ENCODE data around the gene TROAP.
A peak's percentile ranks its signal among the peaks of the same experiment; 100 is the strongest.
"Not testable (repeated sequence)": the region's sequence is repeated elsewhere in the genome, so short reads cannot be mapped to it uniquely, and the experiment has no call there.

The TROAP gene

DNA sequence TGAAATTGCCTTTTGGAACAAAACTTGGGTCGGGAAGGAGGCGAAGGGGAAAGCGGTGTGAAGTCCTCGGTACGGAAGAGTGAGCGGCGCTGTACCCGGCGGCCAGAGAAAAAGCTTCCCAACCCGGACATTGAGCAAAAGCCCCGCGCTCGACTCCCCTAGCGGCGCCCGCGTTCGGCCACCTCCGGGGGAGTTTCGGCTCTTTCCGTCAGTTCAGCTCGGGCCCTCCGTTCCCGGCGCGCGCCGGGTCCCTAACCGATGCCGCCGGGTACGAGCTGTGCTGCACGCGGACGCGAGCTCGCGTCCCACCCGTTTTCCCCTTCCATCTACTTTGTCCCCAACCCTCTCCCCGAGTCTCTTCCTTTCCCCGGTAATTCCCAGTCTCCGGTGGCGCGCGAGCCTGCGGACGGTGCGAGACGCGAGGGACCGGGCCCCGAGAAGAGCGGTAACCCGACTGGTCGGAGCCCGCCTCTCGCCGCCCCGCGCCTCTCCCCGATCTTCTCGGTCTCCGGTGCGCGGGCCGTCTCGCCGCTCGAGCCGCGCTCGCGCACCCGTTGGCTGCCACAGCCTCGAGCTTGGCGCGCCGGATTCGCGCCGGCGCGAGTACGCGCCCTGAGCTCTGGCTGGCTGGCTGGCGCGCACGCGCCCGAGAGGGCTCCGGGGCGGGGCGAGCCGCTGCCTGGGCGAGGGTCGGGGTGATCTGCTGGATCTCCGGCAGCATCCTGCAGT lies 43.8 kb downstream of the TROAP start:
- peak; percentile 72 to 85 for DNase-seq (ENCODE audit: low read depth in 2 of 2)

DNA sequence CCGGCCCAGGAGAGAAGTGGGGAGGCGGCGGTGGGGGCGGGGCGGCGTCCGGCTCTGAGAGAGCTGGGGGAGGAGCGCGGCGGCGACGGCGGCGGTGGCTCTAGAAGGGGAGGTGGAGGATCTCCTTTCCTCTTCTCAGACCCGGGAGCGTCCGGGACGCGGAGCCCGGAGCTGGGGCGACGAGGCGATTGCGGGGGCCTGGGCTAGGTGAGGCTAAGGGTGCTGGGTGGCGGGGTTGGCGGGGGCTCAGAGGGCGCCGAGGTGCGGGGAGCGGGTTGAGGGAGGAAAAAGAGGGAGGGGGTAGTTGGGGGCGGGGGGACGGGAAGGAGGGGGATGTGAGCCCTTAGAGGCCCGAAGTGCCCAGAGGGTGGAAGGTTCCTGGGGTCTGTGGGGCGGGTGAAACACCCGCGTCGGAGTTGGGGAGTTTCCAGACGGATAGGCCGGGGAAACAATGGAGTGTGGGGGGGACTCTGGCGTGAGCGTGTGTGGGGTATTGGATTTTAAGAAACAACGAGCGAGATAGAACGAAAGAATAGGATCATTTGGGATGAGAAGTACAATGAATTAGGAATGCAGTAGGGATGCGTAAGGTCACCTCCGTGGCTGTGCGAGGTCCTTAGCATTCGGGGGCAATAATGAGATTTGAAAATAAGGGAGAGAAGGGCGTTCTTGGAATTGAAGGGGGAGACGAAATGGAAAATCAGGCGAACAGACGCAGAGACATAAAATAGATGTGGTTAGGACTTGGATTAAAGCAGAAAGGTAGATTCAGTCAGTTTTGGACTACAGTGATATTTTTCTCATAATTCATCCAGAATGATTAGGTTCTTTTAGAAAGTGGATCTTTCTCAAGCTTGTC lies 44.6 kb downstream of the TROAP start, which contains the start of gene SPATS2:
TSS of gene SPATS2 (plus strand) at position 82 of the 859 bp plus-strand sequence. CDS start 93,551 bp downstream, outside the sequence.
- DNase-seq (ENCODE audit: low read depth in 2 of 2): peak in 1 of 2 donors; percentile 11

DNA sequence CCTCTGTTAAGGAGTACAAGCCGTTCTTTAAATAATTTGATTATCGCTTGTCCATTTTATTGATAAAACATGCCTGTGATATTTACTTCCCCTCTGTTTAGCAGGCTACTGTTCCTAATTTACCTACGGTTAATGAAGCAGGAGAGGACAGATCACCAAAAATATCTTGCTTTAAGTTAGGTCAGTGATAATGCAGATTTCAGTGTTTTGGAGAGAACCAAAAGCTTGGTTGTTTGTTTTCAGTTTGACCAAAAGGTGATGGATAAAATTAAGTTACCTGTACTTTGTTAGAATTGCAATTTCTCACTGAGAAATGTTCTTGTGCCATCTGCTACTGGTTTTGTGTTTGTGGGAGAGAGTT lies 45.2 kb downstream of the TROAP start:
- no peak for DNase-seq (ENCODE audit: low read depth in 2 of 2)

DNA sequence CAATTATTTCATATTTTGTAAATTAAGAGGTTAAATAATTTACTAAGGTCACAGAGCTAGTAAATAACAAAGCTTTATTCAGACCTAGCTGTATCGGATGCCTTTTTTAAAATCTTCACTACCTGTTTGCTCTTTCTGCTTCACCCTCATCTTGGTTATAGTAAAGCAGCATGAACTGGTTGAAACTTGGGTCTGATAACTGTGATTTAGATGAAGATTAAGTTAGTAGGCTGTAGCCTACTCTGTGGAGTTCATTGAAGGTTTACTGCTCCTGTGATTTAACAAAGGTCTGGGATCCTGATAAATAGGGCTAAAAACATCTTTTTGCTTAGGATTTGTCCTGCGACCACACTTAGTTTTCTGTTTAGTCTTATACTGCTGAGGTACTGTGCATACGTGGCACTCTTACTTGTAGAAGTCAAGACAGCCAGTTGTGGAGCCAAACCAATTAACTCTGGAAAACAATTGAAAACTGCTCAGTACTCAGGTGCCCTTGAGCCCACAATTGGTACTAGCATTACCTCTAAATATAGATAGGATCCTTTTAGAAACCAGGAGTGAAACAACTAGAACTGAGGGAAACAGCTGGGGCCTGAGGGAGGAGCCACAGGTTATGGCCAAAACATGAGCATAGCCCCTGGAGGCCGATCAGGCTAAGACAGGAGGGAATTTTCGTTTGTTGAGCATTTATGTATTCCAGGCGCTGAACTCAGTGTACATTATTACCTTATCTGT lies 46.5 kb downstream of the TROAP start:
- no peak for DNase-seq (ENCODE audit: low read depth in 2 of 2)

DNA sequence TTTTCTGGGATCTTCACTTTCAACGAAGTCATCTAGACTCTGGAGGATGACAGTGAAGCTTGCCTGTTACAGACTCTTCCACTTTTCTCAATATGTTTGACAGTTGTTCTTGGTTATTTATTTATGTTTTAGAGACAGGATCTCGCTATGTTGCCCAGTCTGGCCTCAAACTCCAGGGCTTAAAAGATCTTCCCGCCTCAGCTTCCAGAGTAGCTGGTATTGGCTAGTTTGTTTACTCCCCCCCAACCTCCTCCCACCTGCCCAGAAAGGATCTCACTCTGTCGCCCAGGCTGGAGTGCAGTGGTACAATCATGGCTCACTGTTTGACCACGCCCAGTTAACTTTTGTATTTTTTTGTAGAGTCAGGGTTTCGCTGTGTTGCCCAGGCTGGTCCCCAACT lies 47.5 kb downstream of the TROAP start:
- DNase-seq (ENCODE audit: low read depth in 2 of 2): no peak

DNA sequence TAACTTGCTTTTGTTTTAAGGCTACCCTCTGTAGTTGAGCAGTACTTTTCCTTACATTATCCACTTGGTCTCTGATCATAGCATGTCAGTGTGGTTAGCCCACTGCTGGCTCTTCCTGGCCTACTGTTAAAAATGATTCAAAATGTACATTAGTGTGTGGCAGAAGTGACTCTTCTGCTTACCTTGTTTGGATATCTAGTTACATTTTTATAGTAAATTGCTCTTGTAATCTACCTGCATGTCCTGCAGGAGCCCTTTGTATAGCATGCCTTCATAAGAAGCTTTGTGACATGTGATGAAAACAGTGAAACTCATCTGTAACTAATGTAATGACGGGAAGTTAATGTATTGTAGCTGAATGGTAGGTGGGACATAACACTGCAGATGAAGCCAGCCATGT lies 52.4 kb downstream of the TROAP start:
- no peak for DNase-seq (ENCODE audit: low read depth in 2 of 2)

DNA sequence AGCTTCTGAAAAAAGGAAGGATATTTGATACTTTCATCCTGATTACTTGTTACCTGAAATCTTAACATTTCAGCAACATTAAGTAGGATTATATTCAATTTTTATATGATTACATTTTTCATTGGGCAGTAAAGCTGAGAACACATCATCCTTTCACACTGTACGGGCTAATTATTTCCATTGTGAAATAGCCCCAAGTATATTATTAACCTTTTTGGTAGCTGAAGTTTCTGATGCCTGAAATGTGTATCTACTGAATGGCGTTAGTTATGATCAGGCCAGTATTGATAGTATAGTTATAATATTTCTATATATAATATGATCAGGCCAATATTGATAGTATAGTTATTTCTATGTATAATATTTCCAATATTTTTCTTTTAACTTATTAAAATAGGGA lies 54.3 kb downstream of the TROAP start:
- no peak for DNase-seq (ENCODE audit: low read depth in 2 of 2)

DNA sequence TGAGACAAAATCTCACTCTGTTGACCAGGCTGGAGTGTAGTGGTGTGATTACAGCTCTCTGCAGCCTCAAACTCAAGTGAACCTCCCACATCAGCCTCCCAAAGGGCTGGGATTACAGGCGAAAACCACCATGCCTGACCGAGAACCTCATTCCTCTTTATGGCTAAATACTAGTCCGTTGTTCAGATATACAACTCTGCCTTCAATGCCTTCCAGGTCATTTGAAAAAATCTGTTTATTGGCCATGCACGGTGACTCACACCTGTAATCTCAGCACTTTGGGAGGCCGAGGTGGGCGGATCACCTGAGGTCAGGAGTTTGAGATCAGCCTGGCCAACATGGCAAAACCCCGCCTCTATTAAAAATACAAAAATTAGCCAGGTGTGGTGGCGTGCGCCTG lies 57.1 kb downstream of the TROAP start:
- DNase-seq (ENCODE audit: low read depth in 2 of 2): not testable (repeated sequence)
